Thoracic aorta (tissue), 2 donors: ENCODE results near the gene TOP3A. TPM values are rescaled to one million over a fixed set of nuclear protein-coding genes. Genes with fewer than 3 reads are reported as not detected.

ENCODE experiments used
- ATAC-seq: fragments of 150-250 bp; one replicate; pipeline ENCODE4 v1.8.0; 2017; ENCODE audit warnings: low read depth; ENCODE audit not compliant: insufficient number of reproducible peaks, low FRiP score
- DNase-seq: peaks from one replicate; pipeline ENCODE4 v3.0.0-alpha.2; 2020; ENCODE audit warnings: low spot score
- H3K27ac ChIP-seq, 2 donors: fragments of 200-600 bp; sonication (generic); 1 replicate in 1 of 2; 2 replicates in 1 of 2; pipeline ENCODE4 v1.5.1; 2016; ENCODE audit warnings: mild to moderate bottlenecking in 2 of 2, moderate library complexity in 2 of 2
- H3K27me3 ChIP-seq: fragments of 200-600 bp; sonication (generic); replicated peaks from 2 replicates; pipeline ENCODE4 v1.6.0; 2016; ENCODE audit warnings: mild to moderate bottlenecking; ENCODE audit not compliant: insufficient read depth
- H3K36me3 ChIP-seq: fragments of 200-600 bp; sonication (generic); one replicate; pipeline ENCODE4 v1.5.1; 2016
- H3K4me1 ChIP-seq, 2 donors: fragments of 200-600 bp; sonication (generic); 1 replicate in 1 of 2; 2 replicates in 1 of 2; pipeline versions ENCODE4 v1.5.1 to v1.6.0; 2016; ENCODE audit warnings: low read depth in 2 of 2, mild to moderate bottlenecking in 1 of 2; ENCODE audit not compliant: control insufficient read depth in 1 of 2
- H3K4me3 ChIP-seq: fragments of 200-600 bp; sonication (generic); 2 replicates; pipeline ENCODE4 v1.5.1; 2016; ENCODE audit warnings: mild to moderate bottlenecking
- H3K9me3 ChIP-seq: fragments of 200-600 bp; sonication (generic); 2 replicates; pipeline ENCODE4 v1.5.1; 2016
- CTCF ChIP-seq: fragments of 200-600 bp; sonication (generic); IDR thresholded peaks from one replicate; pipeline ENCODE4 v1.5.1; 2019; ENCODE audit warnings: antibody characterized with exemption
- total RNA-seq, 2 donors: library from RNA; depleted of rRNA; stranded (reverse); fragments of >200 nt; gene quantifications; one replicate each; pipeline versions ENCODE4 v1.1.0 to v1.2.3, GENCODE V29; 2016

Gene TOP3A
- total RNA-seq, 2 donors from 2014 or later: 33.4 to 54.6 TPM

DNA sequence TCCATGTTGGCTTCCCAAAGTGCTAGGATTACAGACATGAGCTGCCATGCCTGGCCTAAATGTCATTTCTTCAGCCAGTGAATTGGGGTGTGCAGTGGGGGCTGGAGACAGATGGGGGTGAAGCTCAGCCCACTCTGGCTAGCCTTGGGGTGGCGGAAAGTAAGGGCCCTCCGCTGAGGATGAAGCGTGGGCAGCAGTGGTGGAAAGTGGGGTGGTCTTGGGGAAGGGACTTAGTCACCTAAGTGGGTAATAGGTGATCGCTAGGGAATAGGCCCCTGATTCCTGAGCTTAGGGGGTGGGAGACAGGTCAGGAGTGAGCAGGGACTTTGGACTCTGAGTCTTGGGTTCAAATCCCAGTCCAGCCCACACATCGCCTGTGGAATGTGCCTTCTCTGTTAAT lies 87.2 kb downstream of the TOP3A start:
- no peak for DNase-seq

GRCh38 chr17:18226284-18226945 lies 88.4 kb downstream of the TOP3A start:
- H3K9me3 ChIP-seq: no peaks in the 10 kb centered on the region
- ATAC-seq: no peak
- H3K27ac ChIP-seq: no peak overlapping the region
- H3K36me3 ChIP-seq: no peaks in the 10 kb centered on the region
- no peaks in the 10 kb centered on the region for H3K27me3 ChIP-seq
- peak overlapping the region; percentile 81 for H3K4me3 ChIP-seq
- no peak for DNase-seq
- no peak for TF ChIP-seq CTCF
- H3K4me1 ChIP-seq: peaks cover 9 to 20% of the 10 kb centered on the region in 2 donors

More for the DNA sequence above, 87.2 kb downstream of the TOP3A start:
- no peak for TF ChIP-seq CTCF
- no peak overlapping the region for H3K27ac ChIP-seq
- H3K27me3 ChIP-seq: no peaks in the 10 kb centered on the region
- H3K4me1 ChIP-seq: peaks cover 9 to 20% of the 10 kb centered on the region in 2 donors
- ATAC-seq: no peak
- peaks cover under 1% of the 10 kb centered on the region for H3K36me3 ChIP-seq
- no peak overlapping the region for H3K4me3 ChIP-seq
- H3K9me3 ChIP-seq: no peaks in the 10 kb centered on the region

DNA sequence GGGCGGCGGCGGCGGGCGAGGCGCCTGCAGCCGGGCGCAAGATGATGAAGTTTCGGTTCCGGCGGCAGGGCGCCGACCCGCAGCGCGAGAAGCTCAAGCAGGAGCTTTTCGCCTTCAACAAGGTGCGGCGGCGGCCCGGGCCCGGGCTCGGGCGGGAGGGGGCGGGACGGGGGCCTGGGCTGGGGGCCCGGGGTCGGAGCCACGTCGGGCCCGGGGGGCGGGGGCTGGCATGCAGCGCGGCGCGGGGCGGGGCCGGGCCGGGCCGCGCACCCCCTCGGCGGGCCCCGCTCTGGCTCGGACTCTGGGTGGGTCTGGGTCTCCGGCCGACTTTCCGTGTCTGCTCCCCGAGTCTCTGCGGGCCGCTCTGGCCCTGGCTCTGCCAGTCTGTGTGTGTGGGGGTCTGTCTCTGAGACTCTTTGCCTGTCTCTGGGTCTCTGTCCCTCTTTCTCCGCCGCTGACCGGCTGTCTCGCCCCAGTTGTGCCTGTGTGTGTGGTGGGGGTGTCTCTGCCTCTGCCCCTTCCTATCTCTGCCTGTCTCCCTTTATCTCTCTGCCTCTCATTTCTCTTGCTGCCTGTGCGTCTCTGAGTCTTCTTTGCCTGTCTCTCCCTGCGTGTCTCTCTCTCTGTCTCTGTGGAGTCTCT lies 89.0 kb downstream of the TOP3A start:
- DNase-seq: no peak
- peaks cover 9 to 20% of the 10 kb centered on the region in 2 donors for H3K4me1 ChIP-seq
- no peak overlapping the region for H3K27ac ChIP-seq
- peak overlapping the region; percentile 81 for H3K4me3 ChIP-seq
- H3K27me3 ChIP-seq: no peaks in the 10 kb centered on the region
- peak; percentile 19 for ATAC-seq
- no peak for TF ChIP-seq CTCF
- H3K9me3 ChIP-seq: no peaks in the 10 kb centered on the region
- H3K36me3 ChIP-seq: no peaks in the 10 kb centered on the region

- Histone ChIP-seq H3K4me1 (peaks cover 9 to 20% of the 10 kb centered on the region in 2 donors), H3K36me3 (no peaks in the 10 kb centered on the region), H3K4me3 (peak within 1 kb of the TSS; percentile 81), H3K27me3 (no peaks in the 10 kb centered on the region), H3K27ac (no peak within 1 kb of the TSS), H3K9me3 (no peaks in the 10 kb centered on the region)
- ATAC-seq (peak; percentile 65), DNase-seq (peak; percentile 85)
- TF ChIP-seq CTCF: no peak
Observed at GRCh38 chr17:18225121-18225641, 89.6 kb downstream of the TOP3A start, which contains the start of gene LLGL1. Gene LLGL1 (plus strand): TSS chr17:18225635. CDS start chr17:18225683, 48 bp downstream.

DNA sequence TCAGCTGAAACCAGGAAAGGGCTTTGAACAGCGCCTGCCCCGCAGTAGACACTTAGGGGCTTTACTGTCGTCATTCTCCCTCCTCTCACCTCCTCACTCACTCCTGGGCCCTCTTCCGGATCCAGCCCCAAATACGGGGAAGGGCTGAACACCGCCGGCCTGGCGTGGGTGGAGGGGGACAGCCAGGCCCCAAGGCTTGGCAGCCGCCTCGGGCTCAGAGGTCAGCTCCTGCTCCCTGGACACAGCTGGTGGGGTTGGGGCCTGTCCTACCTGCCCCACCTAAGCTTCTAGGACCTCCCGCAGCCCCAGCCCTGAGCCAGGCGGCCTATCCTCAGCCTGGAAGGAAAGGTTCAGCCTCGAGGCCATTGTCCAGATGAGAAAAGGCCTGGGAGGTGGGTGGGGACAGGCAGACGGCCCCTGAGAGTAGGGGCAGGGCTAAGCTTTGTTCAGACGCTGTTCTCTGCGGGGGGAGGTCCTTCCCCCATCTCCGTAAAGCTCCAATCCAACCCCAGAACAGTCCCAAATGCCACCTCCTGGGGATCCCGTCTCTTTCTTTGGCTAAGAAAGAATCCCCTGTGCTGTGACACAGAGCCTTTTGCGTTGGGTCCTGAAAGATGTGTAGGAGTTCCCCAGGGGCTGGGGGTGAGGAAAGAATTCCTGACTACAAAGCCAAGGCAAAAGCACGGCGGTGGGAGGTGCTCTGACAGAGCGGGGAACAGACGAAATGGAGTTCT lies 90.2 kb downstream of the TOP3A start:
- DNase-seq: no peak
- H3K4me1 ChIP-seq: peaks cover 9 to 20% of the 10 kb centered on the region in 2 donors
- no peak overlapping the region for H3K27ac ChIP-seq
- no peaks in the 10 kb centered on the region for H3K36me3 ChIP-seq
- H3K27me3 ChIP-seq: no peaks in the 10 kb centered on the region
- H3K9me3 ChIP-seq: no peaks in the 10 kb centered on the region
- no peak for TF ChIP-seq CTCF
- no peak for ATAC-seq
- H3K4me3 ChIP-seq: peak overlapping the region; percentile 67
